Bladder microvascular endothelial cell (primary cell): Measurements from ENCODE around the gene PHKA1. TPM values are rescaled to one million over a fixed set of nuclear protein-coding genes. Genes with fewer than 3 reads are reported as not detected.

Experiments used
- total RNA-seq: library from RNA; depleted of rRNA; stranded (reverse); fragments of >200 nt; gene quantifications from 2 replicates; pipeline ENCODE4 v1.2.3, GENCODE V29; 2014

Gene PHKA1
- 1.9 and 7.4 TPM in 2 replicates for total RNA-seq

GRCh38 chrX:72713599-72714477 lies at the start of gene PHKA1:
TSS of gene PHKA1 (minus strand) at chrX:72714306. CDS start at chrX:72713880, 426 bp downstream.

GRCh38 chrX:72572248-72573157 lies 141.6 kb downstream of the PHKA1 start, which contains the start of gene HDAC8:
TSS of gene HDAC8 (minus strand) at chrX:72572843. CDS start at chrX:72572761, 82 bp downstream.

Other genes starting within 250 kb of the PHKA1 start
- 20.2 and 37.4 TPM in 2 replicates for gene HDAC8, start 141.5 kb downstream of the PHKA1 start, total RNA-seq
- gene DMRTC1B, start 62.6 kb upstream of the PHKA1 start, total RNA-seq: not detected in 2 replicates
- not detected in 2 replicates for gene FAM236B, start 68.4 kb upstream of the PHKA1 start, total RNA-seq
- gene FAM236D, start 93.9 kb upstream of the PHKA1 start, total RNA-seq: not detected in 2 replicates
- gene FAM236C, start 198.3 kb upstream of the PHKA1 start, total RNA-seq: not detected in 2 replicates
- not detected in 2 replicates for gene FAM236A, start 223.9 kb upstream of the PHKA1 start, total RNA-seq
- gene DMRTC1, start 229.5 kb upstream of the PHKA1 start, total RNA-seq: not detected in 2 replicates